NCI-H1417 (cell line): Measurements from ENCODE around the gene HNRNPM.
A peak's percentile ranks its signal among the peaks of the same experiment; 100 is the strongest.
"Not testable (repeated sequence)": the region's sequence is repeated elsewhere in the genome, so short reads cannot be mapped to it uniquely, and the experiment has no call there.

ENCODE experiments used
- DNase-seq, 3 experiments: peaks; one replicate each; lab custom pipeline; 2025; lab: John Stamatoyannopoulos, UW

Gene HNRNPM

DNA sequence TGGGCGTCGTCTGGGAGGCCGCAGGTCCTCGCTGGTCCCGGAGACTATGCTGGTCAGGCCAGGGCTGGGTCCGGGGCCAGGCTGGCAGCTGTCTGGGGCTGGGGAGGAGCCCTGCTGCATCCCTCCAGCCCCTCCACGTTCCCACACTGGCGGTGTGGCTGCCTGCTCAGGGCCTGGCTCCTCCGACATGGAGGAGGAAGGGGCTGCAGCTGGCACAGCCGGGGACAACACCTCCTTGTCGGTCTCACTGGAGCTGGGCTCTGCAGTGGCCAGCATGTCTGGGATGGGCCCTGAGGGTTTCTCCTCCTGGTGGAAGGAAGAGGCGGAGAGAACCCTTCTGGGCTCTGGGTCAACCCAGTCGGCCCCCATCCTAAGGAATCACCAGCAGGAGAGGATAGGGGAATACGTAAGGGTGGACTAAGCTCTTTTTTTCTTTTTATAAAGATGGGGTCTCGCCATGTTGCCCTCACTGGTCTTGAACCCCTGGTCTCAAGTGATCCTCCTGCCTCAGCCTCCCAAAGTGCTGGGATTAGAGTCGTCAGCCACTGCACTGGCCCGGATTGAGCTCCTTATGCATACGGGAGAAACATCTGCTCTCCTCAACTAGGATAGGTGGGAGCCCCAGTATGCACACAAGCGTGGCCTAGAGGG, 68.4 kb downstream of the HNRNPM start:
- DNase-seq: peak in 1 of 3 experiments; percentile 36

- DNase-seq: peak; percentile 93 to 98 (median 97)
Observed at GRCh38 chr19:8513687-8514504, 69.1 kb downstream of the HNRNPM start, which contains the start of gene ZNF414. Gene ZNF414 (minus strand): TSS chr19:8514167. CDS start chr19:8514046, 121 bp downstream.

- not testable (repeated sequence) for DNase-seq
Observed at GRCh38 chr19:8514505-8515009, 69.8 kb downstream of the HNRNPM start.

GRCh38 chr19:8515317-8515716, 70.5 kb downstream of the HNRNPM start:
- no peak for DNase-seq

GRCh38 chr19:8517551-8518442, 73.0 kb downstream of the HNRNPM start:
- DNase-seq: no peak

- no peak for DNase-seq
Observed at GRCh38 chr19:8518536-8518935, 73.8 kb downstream of the HNRNPM start.

DNA sequence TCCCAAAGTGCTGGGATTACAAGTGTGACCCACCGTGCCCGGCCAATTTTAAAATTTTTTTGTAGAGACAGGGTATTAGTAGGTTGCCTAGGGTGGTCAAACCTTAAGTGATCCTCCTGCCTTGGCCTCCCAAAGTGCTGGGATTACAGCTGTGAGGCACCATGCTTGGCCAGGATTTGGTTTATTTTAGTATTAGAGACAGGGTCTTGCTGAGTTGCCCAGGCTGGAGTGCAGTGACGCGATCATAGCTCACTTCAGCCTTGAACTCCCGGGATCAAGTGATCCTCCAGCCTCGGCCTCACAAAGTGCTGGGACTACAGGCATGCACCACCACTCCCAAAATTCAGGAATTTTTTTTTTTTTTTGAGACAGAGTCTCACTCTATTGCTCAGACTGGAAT, 74.6 kb downstream of the HNRNPM start:
- DNase-seq: no peak

DNA sequence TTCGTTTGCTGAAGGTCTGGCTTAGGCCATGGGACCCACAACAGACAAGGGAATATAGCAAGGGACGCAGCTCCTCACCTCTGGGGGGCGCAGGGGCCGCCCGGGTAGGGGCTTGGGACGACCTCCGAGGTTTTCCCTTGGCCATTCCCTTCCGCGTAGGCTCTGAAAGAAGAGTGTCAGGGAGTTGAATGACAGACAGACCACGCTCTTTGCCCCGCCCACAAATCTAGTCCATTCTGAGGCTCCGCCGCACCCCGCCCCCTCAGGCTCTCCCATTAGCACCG, 80.6 kb downstream of the HNRNPM start:
- DNase-seq: no peak

- DNase-seq: peak; percentile 43 to 81 (median 69)
Observed at GRCh38 chr19:8526345-8527091, 81.7 kb downstream of the HNRNPM start.

- DNase-seq: no peak
Observed at GRCh38 chr19:8528500-8528899, 83.7 kb downstream of the HNRNPM start.

DNA sequence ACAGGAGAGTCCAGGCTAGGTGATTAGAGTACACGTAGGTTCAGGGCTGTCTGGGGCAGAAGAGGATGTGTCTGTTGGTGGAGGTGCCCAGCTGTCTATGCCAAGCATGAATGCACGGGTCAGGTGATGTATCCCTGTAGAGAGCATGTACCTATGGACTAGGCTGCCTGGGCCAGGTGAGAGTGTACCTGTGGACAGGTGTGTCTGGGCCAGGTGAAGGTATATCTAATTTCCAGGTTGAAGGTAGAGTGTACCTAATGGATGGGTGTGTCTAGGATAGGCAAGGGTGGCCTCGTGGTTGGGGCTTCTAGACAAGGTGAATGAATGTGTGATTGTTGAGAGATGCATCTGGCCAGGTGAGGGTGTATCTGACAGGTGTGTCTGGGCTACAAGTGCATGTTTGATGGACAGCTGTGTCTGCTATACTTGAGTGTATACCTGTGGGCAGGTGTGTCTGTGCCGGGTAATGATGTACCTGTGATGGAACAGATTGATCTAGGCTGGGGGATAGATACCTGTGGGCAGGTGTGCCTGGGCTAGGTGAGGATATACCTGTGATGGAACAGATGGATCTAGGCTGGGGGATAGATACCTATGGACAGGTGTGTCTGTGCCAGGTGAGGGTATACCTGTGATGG, 84.7 kb downstream of the HNRNPM start:
- no peak for DNase-seq

DNA sequence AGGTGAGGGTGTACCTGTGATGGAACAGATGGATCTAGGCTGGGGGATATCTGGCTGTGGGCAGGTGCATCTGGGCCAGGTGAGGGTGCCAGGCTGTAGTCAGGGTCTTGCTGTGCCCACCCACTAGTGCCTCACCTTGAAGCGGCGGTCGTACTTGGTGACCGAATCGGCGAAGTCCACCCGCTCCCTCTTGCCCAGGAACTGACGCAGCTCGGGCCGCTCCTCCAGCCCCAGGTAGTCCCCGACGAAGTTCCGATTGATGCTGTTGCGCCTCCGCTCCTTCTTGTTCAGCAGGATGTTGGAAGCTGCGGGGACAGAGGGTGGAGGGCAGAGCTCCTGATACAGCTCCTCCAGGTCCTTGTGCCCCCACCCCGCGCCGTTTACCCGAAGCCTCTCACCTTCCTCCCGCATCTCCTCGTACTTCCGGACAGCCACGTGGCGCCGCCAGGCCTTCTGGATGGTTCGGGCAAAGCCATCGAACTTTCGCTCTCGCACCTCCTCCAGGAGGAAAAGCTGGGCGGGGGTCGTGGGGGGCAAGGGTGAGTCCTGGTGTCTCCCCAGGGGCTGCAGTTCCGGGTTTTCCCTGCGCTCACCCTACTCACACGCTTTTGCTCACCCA, 85.4 kb downstream of the HNRNPM start:
- no peak for DNase-seq

DNA sequence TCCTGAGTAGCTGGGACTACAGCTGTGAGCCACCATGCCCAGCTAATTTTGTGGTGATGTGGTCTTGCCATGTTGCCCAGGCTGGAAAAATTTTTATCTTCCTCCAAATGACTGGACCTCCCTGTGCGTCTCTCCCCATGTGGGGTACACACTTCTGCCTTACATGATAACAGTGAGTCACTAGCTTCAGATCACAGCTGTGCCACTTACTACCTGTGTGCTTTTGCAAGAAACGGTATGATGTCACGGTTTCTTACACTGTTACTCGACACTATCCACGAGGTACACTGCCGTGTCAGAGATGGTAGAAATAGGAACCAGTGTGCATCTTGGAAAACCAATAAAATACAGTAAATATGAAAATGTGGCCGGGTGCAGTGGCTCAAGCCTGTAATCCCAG, 86.7 kb downstream of the HNRNPM start:
- DNase-seq: no peak

DNA sequence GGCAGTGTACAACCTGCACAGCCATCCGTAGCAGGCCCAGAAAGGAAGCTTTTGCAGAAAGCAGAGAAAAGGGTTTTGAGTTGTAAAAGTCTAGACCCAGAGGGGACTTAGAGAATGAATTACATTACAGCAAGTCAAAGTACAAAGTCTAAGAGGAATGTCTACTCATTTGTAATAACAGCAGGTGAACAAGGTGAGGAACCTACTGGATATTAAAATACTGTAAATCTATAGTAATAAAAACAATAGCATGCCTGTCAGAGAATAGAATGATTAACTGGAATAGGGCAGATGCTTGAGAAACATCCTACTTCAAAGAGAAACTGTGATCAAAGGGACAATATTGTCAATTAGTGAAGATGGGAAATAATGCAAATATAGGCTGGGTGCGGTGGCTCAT, 87.5 kb downstream of the HNRNPM start:
- DNase-seq: no peak

- no peak for DNase-seq
Observed at GRCh38 chr19:8536282-8536681, 91.5 kb downstream of the HNRNPM start.

GRCh38 chr19:8537099-8537498, 92.3 kb downstream of the HNRNPM start:
- DNase-seq: no peak
